Thymus (tissue), 11 donors: ENCODE results near the gene RHOV. TPM values are rescaled to one million over a fixed set of nuclear protein-coding genes. Genes with fewer than 3 reads are reported as not detected.
A peak's percentile ranks its signal among the peaks of the same experiment; 100 is the strongest.

Source experiments
- DNase-seq, 9 donors: peaks; one replicate each; pipeline ENCODE4 v3.0.0-alpha.2; 2013; ENCODE audit warnings: low spot score in 9 of 9, low read depth in 6 of 9, missing footprints in 1 of 9
- H3K27ac ChIP-seq, 2 donors: one replicate each; pipeline ENCODE4 v1.5.1; 2013; ENCODE audit warnings: control low read depth in 1 of 2, low read depth in 1 of 2, low read length in 1 of 2, mild to moderate bottlenecking in 1 of 2, moderate library complexity in 1 of 2
- H3K27me3 ChIP-seq, 2 donors: one replicate each; pipeline ENCODE4 v1.5.1; 2013; ENCODE audit warnings: low read length in 1 of 2; ENCODE audit not compliant: control insufficient read depth in 2 of 2, insufficient read depth in 1 of 2
- H3K36me3 ChIP-seq, 2 donors: one replicate each; pipeline ENCODE4 v1.5.1; 2013; ENCODE audit warnings: low read length in 1 of 2, mild to moderate bottlenecking in 1 of 2, moderate library complexity in 1 of 2; ENCODE audit not compliant: control insufficient read depth in 2 of 2, insufficient read depth in 2 of 2
- H3K4me1 ChIP-seq, 2 donors: one replicate each; pipeline ENCODE4 v1.5.1; 2013; ENCODE audit warnings: low read length in 2 of 2; ENCODE audit not compliant: control insufficient read depth in 2 of 2, insufficient read depth in 2 of 2
- H3K4me3 ChIP-seq, 2 donors: one replicate each; pipeline ENCODE4 v1.5.1; 2013; ENCODE audit warnings: low read length in 2 of 2, control low read depth in 1 of 2, mild to moderate bottlenecking in 1 of 2
- H3K9me3 ChIP-seq, 2 donors: one replicate each; pipeline ENCODE4 v1.5.1; 2013; ENCODE audit warnings: low read length in 1 of 2, mild to moderate bottlenecking in 1 of 2; ENCODE audit not compliant: control insufficient read depth in 2 of 2, insufficient read depth in 1 of 2
- WGBS: extraction: QIAGEN DNeasy Blood & Tissue Kit; methylation state at CpG from one replicate; pipeline ENCODE4 v1.1.7; 2013; 5-methylcytosine and 5-hydroxymethylcytosine counted together
- polyA plus RNA-seq: library from polyadenylated mRNA; stranded (reverse); fragments of 200-250 nt; gene quantifications from one replicate; pipeline ENCODE4 v1.2.3, GENCODE V29; 2013
- total RNA-seq: library from RNA; stranded (reverse); fragments of 120-200 nt; gene quantifications from one replicate; pipeline ENCODE4 v1.2.4, GENCODE V29; 2013
- donor health status: healthy.

The RHOV gene
- total and polyA plus RNA-seq, 2 donors, result 3.4 to 15.3 TPM

GRCh38 chr15:40894681-40895448, 20.8 kb upstream of the RHOV start:
- H3K36me3 ChIP-seq, result peaks cover 16 to 18% of the 10 kb centered on the region in 2 donors
- WGBS, result 4% methylated on average over 33 of the region's 33 CpGs
- H3K9me3 ChIP-seq, result no peaks in the 10 kb centered on the region
- H3K27ac ChIP-seq, result peak overlapping the region; percentile 68 to 69
- DNase-seq, result peak in 3 of 9 donors; percentile 42 to 72 (median 47)
- H3K4me3 ChIP-seq, result peak overlapping the region; percentile 85 to 91
- H3K4me1 ChIP-seq, result peaks cover 10 to 22% of the 10 kb centered on the region in 2 donors
- H3K27me3 ChIP-seq, result peaks cover 0 to 16% of the 10 kb centered on the region in 2 donors

- H3K9me3 ChIP-seq, result no peaks in the 10 kb centered on the region
- H3K4me1 ChIP-seq, result peaks cover 10 to 22% of the 10 kb centered on the region in 2 donors
- H3K4me3 ChIP-seq, result peak within 1 kb of the TSS; percentile 85 to 91
- WGBS, result 9% methylated on average over 55 of the region's 55 CpGs
- peaks cover 7 to 9% of the 10 kb centered on the region in 2 donors for H3K36me3 ChIP-seq
- peaks cover 0 to 16% of the 10 kb centered on the region in 2 donors for H3K27me3 ChIP-seq
- H3K27ac ChIP-seq, result peak within 1 kb of the TSS; percentile 68 to 69
- DNase-seq, result peak; percentile 90 to 98 (median 94)
Observed at GRCh38 chr15:40893733-40894680, 20.0 kb upstream of the RHOV start, which contains the start of gene VPS18. TSS of gene VPS18 (plus strand) at chr15:40894450. CDS start at chr15:40894769, 319 bp downstream.

- WGBS, result 88% methylated on average over 22 of the region's 22 CpGs
- H3K36me3 ChIP-seq, result peaks cover 3 to 4% of the 10 kb centered on the region in 2 donors
- H3K27ac ChIP-seq, result no peak overlapping the region
- no peak for DNase-seq
- no peak overlapping the region for H3K4me3 ChIP-seq
- H3K4me1 ChIP-seq, result peaks cover 10 to 22% of the 10 kb centered on the region in 2 donors
- H3K9me3 ChIP-seq, result no peaks in the 10 kb centered on the region
- H3K27me3 ChIP-seq, result peaks cover 0 to 16% of the 10 kb centered on the region in 2 donors
Observed at GRCh38 chr15:40893019-40893670, 19.1 kb upstream of the RHOV start.

GRCh38 chr15:40892447-40893012, 18.5 kb upstream of the RHOV start:
- DNase-seq, result no peak
- Histone ChIP-seq H3K27me3 (peaks cover 0 to 16% of the 10 kb centered on the region in 2 donors), H3K4me3 (no peak overlapping the region), H3K27ac (no peak overlapping the region), H3K36me3 (peaks cover 3 to 4% of the 10 kb centered on the region in 2 donors), H3K9me3 (no peaks in the 10 kb centered on the region), H3K4me1 (peaks cover 10 to 22% of the 10 kb centered on the region in 2 donors)
- 97% methylated on average over 2 of the region's 2 CpGs for WGBS

GRCh38 chr15:40891810-40892446, 17.9 kb upstream of the RHOV start:
- Histone ChIP-seq H3K4me1 (peaks cover 10 to 22% of the 10 kb centered on the region in 2 donors), H3K9me3 (no peaks in the 10 kb centered on the region), H3K27ac (no peak overlapping the region), H3K4me3 (no peak overlapping the region), H3K27me3 (peaks cover 0 to 16% of the 10 kb centered on the region in 2 donors), H3K36me3 (peaks cover 3 to 4% of the 10 kb centered on the region in 2 donors)
- WGBS, result 24% methylated on average over 4 of the region's 4 CpGs
- DNase-seq, result no peak

- peaks cover 3% of the 10 kb centered on the region in 2 donors for H3K36me3 ChIP-seq
- no peak overlapping the region for H3K27ac ChIP-seq
- peaks cover 10 to 22% of the 10 kb centered on the region in 2 donors for H3K4me1 ChIP-seq
- no peaks in the 10 kb centered on the region for H3K9me3 ChIP-seq
- 91% methylated on average over 5 of the region's 5 CpGs for WGBS
- H3K27me3 ChIP-seq, result peaks cover 0 to 16% of the 10 kb centered on the region in 2 donors
- no peak for DNase-seq
- H3K4me3 ChIP-seq, result no peak overlapping the region
Observed at GRCh38 chr15:40891138-40891537, 17.1 kb upstream of the RHOV start.

GRCh38 chr15:40889112-40889511, 15.1 kb upstream of the RHOV start:
- Histone ChIP-seq H3K27ac (no peak overlapping the region), H3K36me3 (no peaks in the 10 kb centered on the region), H3K4me3 (no peak overlapping the region), H3K27me3 (peaks cover 0 to 16% of the 10 kb centered on the region in 2 donors), H3K9me3 (no peaks in the 10 kb centered on the region), H3K4me1 (peaks cover 0 to 10% of the 10 kb centered on the region in 2 donors)
- DNase-seq, result no peak

- Histone ChIP-seq H3K4me3 (no peak overlapping the region), H3K27me3 (peaks cover 0 to 3% of the 10 kb centered on the region in 2 donors), H3K9me3 (peaks cover 0 to 4% of the 10 kb centered on the region in 2 donors), H3K36me3 (no peaks in the 10 kb centered on the region), H3K4me1 (no peaks in the 10 kb centered on the region), H3K27ac (no peak overlapping the region)
- DNase-seq, result no peak
- WGBS, result 91% methylated on average over 1 of the region's 1 CpG
Observed at GRCh38 chr15:40886586-40886985, 12.6 kb upstream of the RHOV start.
